GM23248 (cell line): Measurements from ENCODE around the gene ENTREP3.
"Not testable (repeated sequence)": the region's sequence is repeated elsewhere in the genome, so short reads cannot be mapped to it uniquely, and the experiment has no call there.

Experiments used
- EZH2 ChIP-seq: fragments of 200-600 bp; sonication (generic); IDR thresholded peaks from 2 replicates; pipeline ENCODE4 v1.6.1; 2018; ENCODE audit warnings: antibody characterized with exemption, mild to moderate bottlenecking; ENCODE audit not compliant: insufficient read depth, poor library complexity, severe bottlenecking
- EZH2phosphoT487 ChIP-seq: fragments of 200-600 bp; sonication (generic); IDR thresholded peaks from 2 replicates; pipeline ENCODE4 v1.6.1; 2018; ENCODE audit warnings: antibody characterized with exemption, moderate library complexity, mild to moderate bottlenecking, low read depth; ENCODE audit not compliant: insufficient read depth

GRCh38 chr1:155291006-155291405 lies 35.7 kb upstream of the ENTREP3 start:
- not testable (repeated sequence) for TF ChIP-seq EZH2, EZH2phosphoT487
